SKM-1 treated with dmso at 0.1 percent for 144 hours (cell line): ENCODE measurements around the gene CSF1.
"Not testable (repeated sequence)": the region's sequence is repeated elsewhere in the genome, so short reads cannot be mapped to it uniquely, and the experiment has no call there.

ENCODE experiments used
- DNase-seq: peaks from one replicate; lab custom pipeline; 2025; ENCODE audit not compliant: unreplicated experiment; lab: John Stamatoyannopoulos, UW

The CSF1 gene

GRCh38 chr1:109917768-109918606 lies 7.3 kb downstream of the CSF1 start:
- no peak for DNase-seq

- DNase-seq: no peak
These were observed 8.0 kb downstream of the CSF1 start for GRCh38 chr1:109918671-109919070.

GRCh38 chr1:109919303-109919702 lies 8.7 kb downstream of the CSF1 start:
- DNase-seq: no peak

- not testable (repeated sequence) for DNase-seq
These were observed 9.7 kb downstream of the CSF1 start for GRCh38 chr1:109920391-109920790.

GRCh38 chr1:109922326-109922725 lies 11.7 kb downstream of the CSF1 start:
- DNase-seq: no peak

- no peak for DNase-seq
These were observed 12.7 kb downstream of the CSF1 start for GRCh38 chr1:109923131-109923945.

- no peak for DNase-seq
These were observed 13.3 kb downstream of the CSF1 start for GRCh38 chr1:109923946-109924275.

GRCh38 chr1:109924316-109924715 lies 13.7 kb downstream of the CSF1 start:
- DNase-seq: no peak

- no peak for DNase-seq
These were observed 14.7 kb downstream of the CSF1 start for GRCh38 chr1:109925159-109925990.

- DNase-seq: no peak
These were observed 16.1 kb downstream of the CSF1 start for GRCh38 chr1:109926662-109927300.

GRCh38 chr1:109927356-109927755 lies 16.7 kb downstream of the CSF1 start:
- no peak for DNase-seq

- no peak for DNase-seq
These were observed 17.3 kb downstream of the CSF1 start for GRCh38 chr1:109927911-109928321.

- no peak for DNase-seq
These were observed 18.0 kb downstream of the CSF1 start for GRCh38 chr1:109928591-109929111.

GRCh38 chr1:109929170-109929569 lies 18.5 kb downstream of the CSF1 start:
- DNase-seq: no peak

GRCh38 chr1:109929588-109930251 lies 19.1 kb downstream of the CSF1 start:
- no peak for DNase-seq

- DNase-seq: no peak
These were observed 19.8 kb downstream of the CSF1 start for GRCh38 chr1:109930252-109930993.

GRCh38 chr1:109931189-109931731 lies 20.6 kb downstream of the CSF1 start:
- DNase-seq: no peak

GRCh38 chr1:109931911-109932636 lies 21.4 kb downstream of the CSF1 start:
- no peak for DNase-seq
